ENCODE results near the gene SCYL3.

DNA sequence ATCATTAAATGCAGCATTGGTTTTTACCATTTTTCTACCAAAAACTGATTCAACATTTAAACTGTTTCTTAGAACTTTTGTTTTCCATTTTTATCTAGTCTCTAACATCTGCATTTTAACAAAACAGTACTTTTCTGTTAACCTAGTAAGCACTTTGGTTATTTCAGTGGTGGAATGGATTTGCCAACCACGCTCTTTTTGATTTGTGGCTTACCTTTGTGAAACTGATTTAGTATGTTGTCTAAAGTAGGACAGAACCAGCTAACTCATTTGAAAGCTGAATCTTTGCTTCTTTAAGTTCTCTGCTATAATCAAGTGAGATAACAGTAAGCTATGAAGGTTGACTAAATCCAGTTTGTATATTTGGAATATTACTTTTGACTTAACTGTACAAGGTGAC lies 57.5 kb downstream of the SCYL3 start:
- TF ChIP-seq NCOR1 (IDR thresholded peaks at IDR 0.05; ENCODE audit: borderline replicate concordance, low read length) (no peak), RAD21 (CRISPR knock-in tag; IDR thresholded peaks at IDR 0.05) (no peak), RBAK (CRISPR knock-in tag; IDR thresholded peaks at IDR 0.05) (no peak), CREB1 (IDR thresholded peaks at IDR 0.05) (no peak), CREB1 (CRISPR knock-in tag; IDR thresholded peaks at IDR 0.05) (no peak)
- TF ChIP-seq, protein P1, sequence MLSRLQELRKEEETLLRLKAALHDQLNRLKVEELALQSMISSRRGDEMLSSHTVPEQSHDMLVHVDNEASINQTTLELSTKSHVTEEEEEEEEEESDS (CRISPR knock-in tag; IDR thresholded peaks at IDR 0.05; ENCODE audit: borderline replicate concordance), result no peak

All from HepG2 (cell line).